Erythroblast (primary cell): ENCODE data around the gene MGST1.
"Not testable (repeated sequence)": the region's sequence is repeated elsewhere in the genome, so short reads cannot be mapped to it uniquely, and the experiment has no call there.

Experiments used
- GATA1 ChIP-seq: IDR thresholded peaks from 2 replicates; pipeline ENCODE4 v1.6.1; 2011; ENCODE audit warnings: low read depth, mild to moderate bottlenecking, control low read depth, low read length, moderate library complexity
- POLR2A ChIP-seq: IDR thresholded peaks from 2 replicates; pipeline ENCODE4 v1.6.1; 2011; ENCODE audit warnings: mild to moderate bottlenecking, low read length

DNA sequence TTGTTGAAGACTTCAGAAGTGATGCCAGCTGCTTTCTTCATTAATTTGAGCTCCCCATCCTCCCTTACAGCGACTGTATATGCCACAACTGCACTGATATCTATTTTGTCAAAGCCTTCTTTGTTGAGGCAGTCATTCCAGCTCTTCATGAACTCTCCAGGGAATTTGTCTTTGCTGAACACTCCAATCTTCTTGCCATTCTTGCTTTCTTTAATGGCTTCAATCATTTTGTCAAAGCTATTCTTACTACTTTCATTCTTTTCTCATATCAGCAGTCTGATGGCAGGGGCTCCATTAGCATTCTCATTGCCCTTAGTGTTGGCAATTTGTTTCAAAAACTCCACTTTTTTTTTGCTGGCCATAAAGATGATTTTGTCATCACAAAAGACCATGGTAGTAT, 54.4 kb downstream of the MGST1 start:
- TF ChIP-seq POLR2A, GATA1: not testable (repeated sequence)
